Medulla oblongata (tissue), 1 donor: ENCODE measurements around the gene PPP2R1B.
"Not testable (repeated sequence)": the region's sequence is repeated elsewhere in the genome, so short reads cannot be mapped to it uniquely, and the experiment has no call there.

Experiments
- DNase-seq: peaks from one replicate; pipeline ENCODE4 v3.0.0-alpha.2; 2015; ENCODE audit errors: extremely low spot score

PPP2R1B gene

GRCh38 chr11:111726301-111726713, 39.9 kb downstream of the PPP2R1B start:
- DNase-seq, result no peak

DNA sequence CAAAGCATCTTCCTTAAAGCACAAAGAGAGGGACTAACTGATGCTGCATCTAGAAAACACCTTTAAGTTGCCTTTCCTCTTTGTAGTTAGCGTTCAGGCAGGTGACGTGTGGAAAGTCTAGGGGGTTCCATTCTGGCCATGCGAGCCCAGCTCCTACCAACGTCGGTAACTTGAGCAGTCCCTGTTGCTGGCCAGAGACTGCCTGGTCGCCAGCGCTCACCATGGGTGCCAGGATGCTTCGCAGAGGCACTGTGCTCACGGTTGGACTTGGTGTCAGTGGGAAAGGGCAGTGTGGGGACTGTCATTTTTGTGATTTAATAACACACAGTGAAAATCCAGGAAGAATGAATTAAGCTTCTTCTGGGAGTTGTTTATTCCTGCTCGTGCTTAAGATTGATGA, 40.6 kb downstream of the PPP2R1B start:
- DNase-seq, result no peak

DNA sequence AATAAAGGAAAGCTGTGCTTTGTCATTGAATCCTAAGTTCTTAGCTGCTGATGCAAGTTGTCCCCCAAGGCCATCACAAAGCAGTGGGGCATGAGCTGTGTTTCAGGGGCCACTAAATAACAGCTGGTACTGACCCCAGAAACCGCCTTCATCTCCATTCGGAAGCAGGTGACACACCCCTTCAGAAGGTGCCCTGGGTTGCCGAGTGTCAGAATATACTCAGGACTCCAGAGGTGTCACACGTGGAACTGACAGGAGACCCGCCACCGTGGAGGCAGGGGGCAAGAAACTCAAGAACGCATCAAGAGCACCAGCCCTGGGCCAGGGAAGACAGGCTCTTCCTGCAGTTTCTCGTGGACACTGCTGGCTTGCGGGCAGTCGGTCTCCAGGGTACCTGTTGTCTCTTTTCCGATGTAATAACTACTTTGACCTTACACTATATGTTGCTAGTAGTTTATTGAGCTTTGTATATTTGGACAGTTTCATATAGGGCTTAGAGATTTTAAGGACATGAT, 41.5 kb downstream of the PPP2R1B start:
- DNase-seq, result no peak

- DNase-seq, result no peak
These were observed 42.6 kb downstream of the PPP2R1B start for GRCh38 chr11:111723595-111723994.

DNA sequence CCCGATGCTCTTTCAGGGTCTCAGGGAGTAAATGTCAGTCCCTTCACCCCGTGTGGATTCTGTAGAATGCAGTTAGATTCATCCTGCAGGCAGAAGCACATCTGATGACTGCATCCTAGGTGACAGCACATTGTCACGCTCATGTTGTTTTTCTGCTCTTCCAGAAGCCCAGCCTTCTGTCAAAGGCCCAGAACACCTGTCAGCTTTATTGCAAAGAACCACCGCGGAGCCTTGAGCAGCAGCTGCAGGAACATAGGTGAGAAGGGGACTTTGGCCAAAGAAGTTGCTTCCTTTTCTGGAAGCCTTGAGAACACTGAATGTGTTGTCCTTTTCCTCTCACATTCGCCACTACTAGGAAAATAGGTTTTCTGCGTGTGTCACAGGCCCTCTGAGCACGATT, 43.7 kb downstream of the PPP2R1B start:
- no peak for DNase-seq

DNA sequence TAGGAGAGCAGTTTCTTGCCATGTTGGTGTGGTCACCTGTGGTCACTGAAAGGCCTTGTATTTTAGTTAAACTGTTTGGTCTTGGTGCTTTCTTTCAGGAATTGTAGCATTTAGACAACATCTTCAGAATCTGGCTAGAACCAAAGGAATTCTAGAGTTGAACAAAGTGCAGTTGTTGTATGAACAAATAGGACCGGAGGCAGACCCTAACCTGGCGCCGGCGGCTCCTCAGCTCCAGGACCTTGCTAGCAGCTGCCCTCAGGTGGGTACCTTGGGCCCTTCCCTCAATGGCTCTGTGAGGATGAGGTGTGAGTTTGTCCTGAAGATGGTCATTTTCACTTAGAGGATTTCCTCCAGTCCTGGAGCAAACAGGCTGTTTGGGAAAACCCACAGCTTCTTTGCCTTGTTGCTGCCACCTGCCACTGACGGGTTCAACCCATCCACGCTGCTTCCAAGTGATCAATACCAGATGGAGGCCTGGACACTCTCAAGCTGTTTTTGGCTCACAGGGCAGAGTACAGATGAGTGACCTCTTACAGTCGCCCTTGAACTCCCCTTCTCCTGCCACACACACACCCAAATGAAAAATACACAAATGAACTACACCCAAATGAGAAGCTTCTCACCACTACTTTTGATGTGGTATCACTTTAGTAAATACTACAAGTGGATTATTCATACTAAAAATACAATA, 45.2 kb downstream of the PPP2R1B start:
- DNase-seq, result no peak

DNA sequence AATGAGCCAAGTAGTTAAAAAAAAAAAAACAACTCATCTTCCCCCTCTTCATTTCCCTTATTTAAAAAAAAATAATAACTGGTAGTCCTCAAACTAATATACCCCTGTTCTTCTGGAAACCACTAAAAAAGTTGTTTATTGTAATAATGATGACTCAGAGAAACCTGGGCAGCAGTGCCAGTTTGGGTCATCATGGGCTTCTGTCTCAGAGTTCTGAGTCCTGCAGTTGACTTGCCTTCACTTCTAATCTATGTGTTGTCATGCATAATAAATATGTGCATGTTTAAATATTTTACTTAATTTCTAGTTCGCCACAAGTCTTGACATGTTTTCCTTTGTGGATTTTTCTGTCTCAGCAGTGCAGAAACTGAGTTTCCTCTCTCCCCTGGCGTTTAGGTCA, 46.8 kb downstream of the PPP2R1B start:
- DNase-seq, result no peak

DNA sequence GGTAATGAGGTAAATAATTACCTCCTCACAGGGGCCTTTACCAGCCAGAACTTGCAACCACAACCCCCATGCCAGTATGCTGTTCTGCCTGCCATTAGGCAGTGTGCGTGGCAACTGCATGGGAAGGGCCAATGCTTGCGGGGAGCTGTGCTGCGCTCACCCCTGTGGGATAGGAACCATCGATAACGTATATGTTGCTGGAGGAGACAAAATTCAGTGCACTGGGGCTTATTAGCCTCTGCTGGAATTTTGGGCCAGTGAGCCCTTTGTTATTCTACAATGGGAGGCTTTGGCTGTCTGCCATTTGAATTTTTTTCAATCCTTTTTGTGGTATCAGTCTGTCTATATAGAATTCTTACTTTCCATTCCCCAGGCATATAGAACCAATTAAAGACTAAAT, 47.3 kb downstream of the PPP2R1B start:
- no peak for DNase-seq

- no peak for DNase-seq
These were observed 47.8 kb downstream of the PPP2R1B start for GRCh38 chr11:111718436-111718835.

GRCh38 chr11:111717660-111718059, 48.5 kb downstream of the PPP2R1B start:
- not testable (repeated sequence) for DNase-seq

- no peak for DNase-seq
These were observed 50.9 kb downstream of the PPP2R1B start for GRCh38 chr11:111715142-111715816.

DNA sequence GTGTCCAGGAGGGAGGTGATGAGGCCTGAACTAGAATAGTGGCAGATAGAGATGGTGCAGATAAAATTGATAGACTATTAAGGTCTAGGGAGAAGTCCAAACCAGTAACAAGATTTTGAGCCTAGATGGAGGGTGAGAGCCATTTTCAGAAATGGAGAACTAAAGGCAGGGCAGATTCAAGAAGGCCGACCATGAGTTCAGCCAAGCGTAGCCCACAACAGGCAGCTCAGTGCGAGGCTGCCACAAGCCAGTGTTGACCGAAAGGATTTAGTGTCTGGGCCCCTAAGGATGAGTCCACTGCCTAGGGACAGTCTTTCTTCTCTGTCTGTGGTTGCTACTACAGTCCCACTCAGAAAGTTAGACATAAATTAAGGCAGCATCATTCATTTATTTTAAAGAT, 51.7 kb downstream of the PPP2R1B start:
- no peak for DNase-seq

DNA sequence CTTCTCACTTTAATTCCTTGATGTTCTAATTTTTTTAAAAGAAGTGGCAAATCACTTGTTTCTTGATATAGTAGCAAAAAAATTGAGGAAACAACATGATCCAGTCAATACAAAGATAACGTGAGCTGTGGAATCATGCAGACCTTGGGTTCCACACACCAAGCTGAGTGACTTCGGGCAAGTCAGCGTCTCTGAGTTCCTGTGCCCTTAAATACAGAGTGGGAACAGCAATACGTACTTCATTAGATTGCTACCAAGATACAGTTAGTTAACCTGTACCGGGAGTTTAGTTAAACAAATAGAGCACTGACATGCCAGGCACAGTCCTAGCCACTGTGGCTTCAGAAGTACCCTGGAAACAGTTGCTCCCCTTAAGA, 58.5 kb downstream of the PPP2R1B start:
- DNase-seq, result no peak

GRCh38 chr11:111707039-111707690, 59.0 kb downstream of the PPP2R1B start:
- DNase-seq, result peak; percentile 48

GRCh38 chr11:111703576-111703975, 62.6 kb downstream of the PPP2R1B start:
- no peak for DNase-seq

- DNase-seq, result no peak
These were observed 63.6 kb downstream of the PPP2R1B start for GRCh38 chr11:111702623-111703022.

GRCh38 chr11:111700162-111700561, 66.0 kb downstream of the PPP2R1B start:
- no peak for DNase-seq

DNA sequence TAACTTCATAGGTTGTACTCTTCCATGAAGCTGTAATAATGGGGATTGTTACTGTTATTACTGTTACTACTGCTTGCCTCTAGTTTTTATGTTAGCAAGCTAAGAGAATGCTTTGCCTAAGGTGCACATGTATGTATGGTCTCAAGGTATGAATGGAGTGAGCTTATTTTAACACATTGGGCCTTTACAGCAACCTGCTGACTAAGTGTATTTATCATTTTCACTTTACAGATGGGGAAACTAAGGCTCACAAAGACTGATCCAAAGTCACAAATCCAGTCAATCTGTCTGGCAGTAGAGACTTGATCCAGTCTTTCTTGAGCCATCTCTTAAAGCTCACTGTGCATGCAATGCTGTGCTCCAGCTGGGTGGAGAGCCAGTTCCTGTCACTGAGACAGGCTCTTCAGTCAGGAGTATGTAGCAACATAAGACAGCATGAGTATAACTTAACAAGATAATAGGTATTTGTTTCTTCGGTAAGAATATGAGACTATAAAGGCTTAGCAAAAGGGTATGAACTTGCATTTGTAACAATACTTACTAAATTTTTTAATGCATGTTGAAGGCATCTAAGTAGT, 66.5 kb downstream of the PPP2R1B start:
- DNase-seq, result no peak

DNA sequence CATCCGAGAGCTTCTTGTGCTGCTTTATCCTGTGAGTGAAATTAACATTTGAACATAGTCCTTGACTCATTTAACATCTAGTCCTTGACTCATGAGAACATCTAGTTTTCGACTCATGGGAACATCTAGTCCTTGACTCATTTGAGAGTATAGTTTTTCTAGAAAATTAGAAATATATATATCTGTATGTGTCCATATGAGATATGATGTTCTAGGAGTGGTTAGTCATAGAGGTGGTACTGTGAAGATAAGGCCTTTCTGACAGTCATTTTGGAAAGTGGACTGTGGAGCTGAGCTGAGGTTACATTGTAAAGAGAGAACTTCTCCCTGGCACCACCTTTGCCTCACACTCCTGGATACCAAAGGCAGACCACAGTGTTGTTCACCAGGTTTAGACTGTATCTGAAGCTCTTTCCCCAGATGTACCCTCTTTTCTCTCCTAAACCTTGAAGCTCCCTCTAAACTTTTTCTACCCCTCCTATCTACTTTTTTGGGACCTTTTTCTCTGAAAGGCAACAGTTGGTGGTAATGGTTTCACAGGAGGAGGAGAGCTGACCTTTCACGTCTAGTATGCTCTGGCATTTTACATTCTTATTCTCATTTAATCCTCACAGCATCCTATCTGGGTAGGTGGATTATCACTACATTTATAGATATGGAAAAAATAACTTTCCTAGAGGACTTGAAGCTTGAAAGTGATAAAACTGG, 67.2 kb downstream of the PPP2R1B start:
- no peak for DNase-seq

- no peak for DNase-seq
These were observed 68.2 kb downstream of the PPP2R1B start for GRCh38 chr11:111697933-111698371.

GRCh38 chr11:111696556-111696955, 69.6 kb downstream of the PPP2R1B start:
- DNase-seq, result no peak

- DNase-seq, result peak; percentile 33
These were observed 71.3 kb downstream of the PPP2R1B start for GRCh38 chr11:111694851-111695250.
